Type B pancreatic cell (in vitro differentiated cells): ENCODE results near the gene TINCR. TPM values are rescaled to one million over a fixed set of nuclear protein-coding genes. Genes with fewer than 3 reads are reported as not detected.

Experiments used
- DNase-seq: peaks from one replicate; pipeline ENCODE4 v3.0.0; 2021; ENCODE audit warnings: mixed read lengths; ENCODE audit not compliant: unreplicated experiment; ENCODE audit errors: extremely low spot score
- H3K27ac Mint-ChIP-seq: 2 replicates; pipeline ENCODE4 v1.8.0; 2021; ENCODE audit warnings: mild to moderate bottlenecking, mixed read lengths
- H3K27me3 Mint-ChIP-seq: 2 replicates; pipeline ENCODE4 v1.8.0; 2021; ENCODE audit warnings: mixed read lengths
- H3K36me3 Mint-ChIP-seq: 2 replicates; pipeline ENCODE4 v1.8.0; 2021; ENCODE audit warnings: mixed read lengths
- H3K4me1 Mint-ChIP-seq: one replicate; pipeline ENCODE4 v1.8.0; 2021; ENCODE audit warnings: mixed read lengths; ENCODE audit not compliant: unreplicated experiment
- H3K4me3 Mint-ChIP-seq: 2 replicates; pipeline ENCODE4 v1.8.0; 2021; ENCODE audit warnings: mild to moderate bottlenecking, mixed read lengths
- H3K9me3 Mint-ChIP-seq: 2 replicates; pipeline ENCODE4 v1.8.0; 2021; ENCODE audit warnings: mixed read lengths
- total RNA-seq: library from RNA; stranded (reverse); gene quantifications from 2 replicates; pipeline ENCODE4 v1.2.1, GENCODE V29; 2021; ENCODE audit warnings: low replicate concordance
- TF ChIP-seq, protein P1 (sequence below): fragments of 200-600 bp; sonication (generic); conservative IDR thresholded peaks from 2 replicates; pipeline ENCODE4 v1.5.0; 2021; ENCODE audit warnings: antibody characterized with exemption, mild to moderate bottlenecking

The TINCR gene
- total RNA-seq, 1 donor from 2014 or later: 9.0 TPM

DNA sequence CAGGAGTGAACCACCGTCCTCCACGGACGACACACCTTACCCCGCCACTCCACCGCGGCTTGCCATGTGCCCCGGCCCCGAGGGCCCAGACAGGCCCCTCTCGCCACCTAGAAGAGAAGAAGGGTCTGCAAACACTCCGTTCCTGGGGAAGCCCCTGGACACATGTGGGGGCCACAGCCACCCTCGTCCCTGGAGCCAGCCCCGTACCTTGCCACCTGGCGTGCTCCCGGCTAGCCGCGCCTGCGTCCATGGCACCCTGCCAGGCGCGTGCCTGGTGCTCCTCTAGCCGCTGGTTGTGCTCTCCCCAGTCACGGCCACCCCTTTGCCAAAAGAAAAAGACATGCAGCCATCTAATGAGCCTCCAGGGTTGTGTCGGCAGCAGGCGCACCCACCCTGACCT is 19.9 kb upstream of the TINCR start:
- Mint-ChIP-seq H3K4me1 (peaks cover 6% of the 10 kb centered on the region), H3K27ac (no peak overlapping the region), H3K27me3 (no peaks in the 10 kb centered on the region), H3K4me3 (no peak overlapping the region), H3K36me3 (peaks cover 10% of the 10 kb centered on the region), H3K9me3 (no peaks in the 10 kb centered on the region)
- DNase-seq: no peak
- TF ChIP-seq, protein P1, sequence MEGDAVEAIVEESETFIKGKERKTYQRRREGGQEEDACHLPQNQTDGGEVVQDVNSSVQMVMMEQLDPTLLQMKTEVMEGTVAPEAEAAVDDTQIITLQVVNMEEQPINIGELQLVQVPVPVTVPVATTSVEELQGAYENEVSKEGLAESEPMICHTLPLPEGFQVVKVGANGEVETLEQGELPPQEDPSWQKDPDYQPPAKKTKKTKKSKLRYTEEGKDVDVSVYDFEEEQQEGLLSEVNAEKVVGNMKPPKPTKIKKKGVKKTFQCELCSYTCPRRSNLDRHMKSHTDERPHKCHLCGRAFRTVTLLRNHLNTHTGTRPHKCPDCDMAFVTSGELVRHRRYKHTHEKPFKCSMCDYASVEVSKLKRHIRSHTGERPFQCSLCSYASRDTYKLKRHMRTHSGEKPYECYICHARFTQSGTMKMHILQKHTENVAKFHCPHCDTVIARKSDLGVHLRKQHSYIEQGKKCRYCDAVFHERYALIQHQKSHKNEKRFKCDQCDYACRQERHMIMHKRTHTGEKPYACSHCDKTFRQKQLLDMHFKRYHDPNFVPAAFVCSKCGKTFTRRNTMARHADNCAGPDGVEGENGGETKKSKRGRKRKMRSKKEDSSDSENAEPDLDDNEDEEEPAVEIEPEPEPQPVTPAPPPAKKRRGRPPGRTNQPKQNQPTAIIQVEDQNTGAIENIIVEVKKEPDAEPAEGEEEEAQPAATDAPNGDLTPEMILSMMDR: no peak

DNA sequence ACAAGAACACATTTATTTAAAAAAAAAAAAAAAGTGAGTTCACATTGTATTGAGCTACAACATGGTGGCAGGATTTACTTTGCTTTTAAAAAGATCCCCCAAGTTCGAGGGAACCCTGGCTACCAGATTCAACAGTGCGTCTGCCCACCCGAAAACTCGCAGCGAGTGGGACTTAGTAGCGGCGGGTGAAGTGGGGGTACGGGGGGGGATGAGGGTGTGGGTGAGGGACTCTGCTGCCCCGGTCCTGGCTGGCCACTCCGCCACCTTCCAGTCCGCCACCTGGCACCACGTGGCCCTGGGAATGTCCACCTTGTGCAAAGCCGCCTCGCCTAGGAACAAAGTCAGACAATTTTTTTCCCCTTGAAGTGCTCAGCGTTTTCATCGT is 19.3 kb upstream of the TINCR start:
- Mint-ChIP-seq H3K27me3 (no peaks in the 10 kb centered on the region), H3K36me3 (peaks cover 6% of the 10 kb centered on the region), H3K27ac (no peak overlapping the region), H3K9me3 (no peaks in the 10 kb centered on the region), H3K4me1 (peaks cover 6% of the 10 kb centered on the region), H3K4me3 (no peak overlapping the region)
- TF ChIP-seq, protein P1: no peak
- DNase-seq: no peak

DNA sequence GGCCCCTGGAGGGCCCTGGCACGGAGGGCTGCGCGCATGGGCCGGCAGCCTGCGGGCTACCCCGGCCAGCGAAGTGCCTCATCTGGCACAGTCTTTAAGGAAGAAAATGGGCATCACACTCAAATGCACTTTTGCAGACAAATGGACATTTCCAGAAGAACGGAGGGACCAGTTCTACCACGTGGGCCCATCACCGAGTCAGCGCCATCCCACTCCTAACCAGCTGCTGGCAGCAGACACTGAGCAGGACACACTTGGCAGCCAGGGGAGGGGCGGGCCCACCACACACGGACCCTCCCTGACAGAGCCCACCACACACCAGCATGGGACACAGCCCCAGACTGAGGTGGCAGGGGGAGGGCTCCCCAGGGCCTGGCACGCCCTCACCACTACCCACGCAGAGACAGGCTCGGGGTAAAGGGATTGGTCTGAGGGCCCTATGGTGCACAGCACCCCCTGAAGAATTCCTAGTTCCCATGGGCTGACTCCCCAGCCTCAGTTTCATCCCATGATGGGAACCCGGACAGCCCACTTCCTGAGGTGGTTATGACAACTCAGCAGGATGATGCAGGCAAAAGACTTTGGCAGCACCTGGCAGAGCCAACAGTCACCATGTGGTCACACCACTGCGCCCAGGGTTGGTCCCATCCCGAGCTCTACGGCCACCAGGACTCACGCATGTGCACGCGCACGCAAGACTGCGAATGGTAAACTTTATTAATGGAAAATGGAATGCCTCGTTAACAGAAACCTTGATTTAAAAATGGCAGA is 18.7 kb upstream of the TINCR start:
- TF ChIP-seq, protein P1: no peak
- H3K4me3 Mint-ChIP-seq: no peak overlapping the region
- no peak overlapping the region for H3K27ac Mint-ChIP-seq
- H3K36me3 Mint-ChIP-seq: peaks cover under 1% of the 10 kb centered on the region
- no peaks in the 10 kb centered on the region for H3K27me3 Mint-ChIP-seq
- peaks cover 6% of the 10 kb centered on the region for H3K4me1 Mint-ChIP-seq
- no peak for DNase-seq
- H3K9me3 Mint-ChIP-seq: no peaks in the 10 kb centered on the region

DNA sequence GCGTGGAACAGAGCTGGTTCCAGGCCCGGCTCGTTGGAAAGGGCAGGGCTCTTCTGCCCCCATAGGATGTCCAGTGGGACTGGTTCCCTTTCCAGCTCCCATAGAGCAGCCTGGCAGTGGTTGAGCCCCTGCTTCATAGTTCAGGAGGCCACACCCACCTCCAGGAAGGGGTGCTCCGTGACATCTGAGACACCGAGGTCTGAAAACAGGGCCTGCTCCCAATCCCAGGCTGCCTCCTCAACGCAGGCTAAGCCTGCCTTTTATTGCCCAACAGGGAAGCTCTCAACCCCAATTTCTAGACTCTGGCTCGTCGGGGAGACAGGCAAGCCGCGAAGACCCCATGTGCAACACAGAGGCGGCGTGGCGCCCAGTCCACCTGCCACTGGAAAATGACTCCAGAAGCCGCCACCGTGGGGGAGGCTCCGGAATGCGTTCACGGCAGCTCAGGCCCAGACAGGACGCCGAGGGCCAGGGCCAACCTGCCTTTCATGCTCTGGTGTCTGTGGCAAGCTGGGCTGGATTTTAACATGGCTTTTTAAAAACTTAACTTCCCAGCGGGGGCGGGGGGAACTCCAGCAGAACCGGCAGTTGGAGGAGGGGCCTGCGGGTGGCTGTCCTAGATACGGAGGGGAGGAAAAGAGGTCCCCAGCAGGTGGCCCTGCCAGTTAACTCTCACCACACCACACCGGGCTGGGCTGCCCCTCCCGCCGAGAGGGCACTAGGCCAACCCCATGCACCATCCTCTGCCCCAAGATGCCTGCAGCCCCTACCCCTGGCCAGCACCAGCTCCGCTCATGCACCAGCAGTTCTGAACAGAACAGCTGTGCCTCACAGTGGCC is 17.9 kb upstream of the TINCR start:
- H3K9me3 Mint-ChIP-seq: no peaks in the 10 kb centered on the region
- peak overlapping the region; percentile 64 for H3K27ac Mint-ChIP-seq
- peak overlapping the region; percentile 52 for H3K4me3 Mint-ChIP-seq
- H3K27me3 Mint-ChIP-seq: no peaks in the 10 kb centered on the region
- peaks cover 6% of the 10 kb centered on the region for H3K4me1 Mint-ChIP-seq
- no peaks in the 10 kb centered on the region for H3K36me3 Mint-ChIP-seq
- no peak for DNase-seq
- TF ChIP-seq, protein P1: no peak

DNA sequence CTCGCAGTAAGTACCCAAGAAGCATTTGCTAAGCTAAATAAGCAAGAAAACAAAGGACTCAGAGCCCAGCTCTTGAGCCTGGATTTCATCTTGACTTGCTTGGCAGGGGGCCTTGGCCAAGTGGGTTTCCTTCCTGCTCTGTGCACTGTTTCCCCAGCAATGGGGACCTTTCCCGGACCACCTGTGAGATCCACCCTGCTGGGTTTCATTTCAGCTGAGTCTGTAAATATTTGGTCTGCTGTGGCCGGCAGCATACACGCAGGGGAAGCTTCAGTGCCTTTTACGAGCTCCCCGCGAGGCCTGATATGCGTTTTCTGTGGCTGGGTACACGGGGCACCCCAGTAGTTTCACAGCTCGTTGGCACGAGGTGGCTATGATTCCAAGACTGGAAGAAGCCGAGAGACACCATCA is 12.4 kb upstream of the TINCR start:
- TF ChIP-seq, protein P1: no peak
- peaks cover 16% of the 10 kb centered on the region for H3K4me1 Mint-ChIP-seq
- no peaks in the 10 kb centered on the region for H3K27me3 Mint-ChIP-seq
- H3K9me3 Mint-ChIP-seq: no peaks in the 10 kb centered on the region
- H3K36me3 Mint-ChIP-seq: peaks cover 3% of the 10 kb centered on the region
- DNase-seq: no peak
- H3K27ac Mint-ChIP-seq: peak overlapping the region; percentile 48
- no peak overlapping the region for H3K4me3 Mint-ChIP-seq
